Liver (tissue), 9 donors: ENCODE results near the gene WSCD1. TPM values are rescaled to one million over a fixed set of nuclear protein-coding genes. Genes with fewer than 3 reads are reported as not detected.
A peak's percentile ranks its signal among the peaks of the same experiment; 100 is the strongest.

Experiments
- DNase-seq: peaks from one replicate; pipeline ENCODE4 v3.0.0-alpha.2; 2017; ENCODE audit warnings: low spot score
- H3K27ac ChIP-seq, 2 donors: one replicate each; pipeline ENCODE4 v1.7.0; 2013; ENCODE audit warnings: inconsistent platforms in 2 of 2, low read length in 2 of 2, control low read depth in 1 of 2, low read depth in 1 of 2, mild to moderate bottlenecking in 1 of 2
- H3K27me3 ChIP-seq, 4 donors: one replicate each; pipeline versions ENCODE4 v1.6.1 to v1.7.0; 2013; ENCODE audit warnings: low read length in 3 of 4, inconsistent platforms in 1 of 4, mild to moderate bottlenecking in 1 of 4, moderate library complexity in 1 of 4; ENCODE audit not compliant: control insufficient read depth in 4 of 4, insufficient read depth in 4 of 4
- H3K36me3 ChIP-seq, 4 donors: one replicate each; pipeline versions ENCODE4 v1.6.1 to v1.7.0; 2013; ENCODE audit warnings: low read length in 3 of 4, mild to moderate bottlenecking in 3 of 4, low read depth in 1 of 4, moderate library complexity in 1 of 4; ENCODE audit not compliant: control insufficient read depth in 4 of 4, insufficient read depth in 3 of 4
- H3K4me1 ChIP-seq, 4 donors: one replicate each; pipeline versions ENCODE4 v1.6.1 to v1.7.0; 2013; ENCODE audit warnings: low read length in 3 of 4, mild to moderate bottlenecking in 3 of 4, moderate library complexity in 1 of 4; ENCODE audit not compliant: control insufficient read depth in 4 of 4, insufficient read depth in 4 of 4
- H3K4me3 ChIP-seq, 3 donors: one replicate each; pipeline versions ENCODE4 v1.6.1 to v1.7.0; 2013; ENCODE audit warnings: low read length in 3 of 3, control low read depth in 1 of 3, low read depth in 1 of 3, mild to moderate bottlenecking in 1 of 3
- H3K9ac ChIP-seq, 2 donors: one replicate each; pipeline ENCODE4 v1.7.0; 2013; ENCODE audit warnings: low read length in 2 of 2, mild to moderate bottlenecking in 2 of 2, moderate library complexity in 2 of 2, control low read depth in 1 of 2, low read depth in 1 of 2
- H3K9me3 ChIP-seq, 4 donors: one replicate each; pipeline versions ENCODE4 v1.6.1 to v1.7.0; 2013; ENCODE audit warnings: low read length in 3 of 4; ENCODE audit not compliant: control insufficient read depth in 4 of 4
- ATF3 ChIP-seq: IDR thresholded peaks from 2 replicates; pipeline ENCODE4 v1.6.1; 2016; ENCODE audit warnings: antibody characterized with exemption
- CTCF ChIP-seq: fragments of 150-350 bp; IDR thresholded peaks from 2 replicates; pipeline ENCODE4 v1.5.1; 2017; ENCODE audit warnings: improper control_type of control experiment, low read depth, low read length; ENCODE audit not compliant: missing input control
- EGR1 ChIP-seq, 2 donors: IDR thresholded peaks; 2 replicates each; pipeline ENCODE4 v1.6.1; 2016 to 2018; ENCODE audit warnings: antibody characterized with exemption in 2 of 2, low read depth in 2 of 2
- FOXA1 ChIP-seq: IDR thresholded peaks from 2 replicates; pipeline ENCODE4 v1.6.1; 2016; ENCODE audit warnings: antibody characterized with exemption
- FOXA2 ChIP-seq: IDR thresholded peaks from 2 replicates; pipeline ENCODE4 v1.6.1; 2016; ENCODE audit warnings: antibody characterized with exemption
- GABPA ChIP-seq, 2 donors: IDR thresholded peaks in 1 of 2; conservative IDR thresholded peaks in 1 of 2; 2 replicates each; pipeline ENCODE4 v1.6.1; 2016; ENCODE audit warnings: antibody characterized with exemption in 2 of 2, mild to moderate bottlenecking in 1 of 2, moderate library complexity in 1 of 2
- HNF4A ChIP-seq, 2 donors: conservative IDR thresholded peaks; 2 replicates each; pipeline ENCODE4 v1.6.1; 2016; ENCODE audit warnings: antibody characterized with exemption in 2 of 2, mild to moderate bottlenecking in 2 of 2
- JUND ChIP-seq, 2 donors: IDR thresholded peaks; 2 replicates each; pipeline ENCODE4 v1.6.1; 2016; ENCODE audit warnings: antibody characterized with exemption in 2 of 2
- MAX ChIP-seq: IDR thresholded peaks from 2 replicates; pipeline ENCODE4 v1.6.1; 2016; ENCODE audit warnings: antibody characterized with exemption
- NR2F2 ChIP-seq: IDR thresholded peaks from 2 replicates; pipeline ENCODE4 v1.6.1; 2016; ENCODE audit warnings: antibody characterized with exemption
- RAD21 ChIP-seq, 2 donors: IDR thresholded peaks; 2 replicates each; pipeline ENCODE4 v1.6.1; 2016; ENCODE audit warnings: antibody characterized with exemption in 2 of 2, mild to moderate bottlenecking in 2 of 2
- REST ChIP-seq: IDR thresholded peaks from 2 replicates; pipeline ENCODE4 v1.6.1; 2016; ENCODE audit warnings: antibody characterized with exemption, mild to moderate bottlenecking
- RXRA ChIP-seq, 2 donors: IDR thresholded peaks; 2 replicates each; pipeline ENCODE4 v1.6.1; 2017 to 2018; ENCODE audit warnings: antibody characterized with exemption in 2 of 2, mild to moderate bottlenecking in 1 of 2
- SP1 ChIP-seq: IDR thresholded peaks from 2 replicates; pipeline ENCODE4 v1.6.1; 2018; ENCODE audit warnings: antibody characterized with exemption, mild to moderate bottlenecking
- TAF1 ChIP-seq: conservative IDR thresholded peaks from 2 replicates; pipeline ENCODE4 v1.6.1; 2016; ENCODE audit warnings: antibody characterized with exemption, mild to moderate bottlenecking
- YY1 ChIP-seq: IDR thresholded peaks from 2 replicates; pipeline ENCODE4 v1.6.1; 2016; ENCODE audit warnings: antibody characterized with exemption, mild to moderate bottlenecking
- WGBS: extraction: QIAGEN DNeasy Blood & Tissue Kit; methylation state at CpG from one replicate; pipeline ENCODE4 v1.1.7; 2013; 5-methylcytosine and 5-hydroxymethylcytosine counted together
- polyA plus RNA-seq, 2 donors: library from polyadenylated mRNA; stranded (reverse) in 1 of 2; unstranded in 1 of 2; fragments of 200-250 nt in 1 of 2; fragments of >200 nt in 1 of 2; fragmentation: Nextera tagmentation in 1 of 2; extraction: Ambion mirVana in 1 of 2; gene quantifications; one replicate each; pipeline versions ENCODE4 v1.2.1 to v1.2.3, GENCODE V29; 2013 to 2015
- total RNA-seq, 2 donors: library from RNA; depleted of rRNA; stranded (reverse); fragments of >200 nt; gene quantifications; one replicate each; pipeline ENCODE4 v1.2.3, GENCODE V29; 2014
- donor health status: healthy.
- donor health status: healthy.
- donor health status: healthy.
- donor health status: healthy.
- donor health status: healthy.

Gene WSCD1
- total and polyA plus RNA-seq, 4 donors, result 0.10 to 3.8 (median 1.3) TPM

- WGBS, result 76% methylated on average over 5 of the region's 5 CpGs
- DNase-seq, result no peak
- H3K36me3 ChIP-seq, result no peaks in the 10 kb centered on the region
- TF ChIP-seq YY1 (no peak), FOXA2 (no peak), EGR1 (IDR thresholded peaks at IDR 0.05; ENCODE audit: low read depth in 2 of 2) (no peak), RAD21 (IDR thresholded peaks at IDR 0.05) (no peak), RXRA (IDR thresholded peaks at IDR 0.05) (no peak), ATF3 (no peak), SP1 (no peak), MAX (no peak), REST (no peak), CTCF (no peak), TAF1 (no peak), FOXA1 (no peak), JUND (IDR thresholded peaks at IDR 0.05) (no peak), HNF4A (conservative IDR thresholded peaks at IDR 0.05) (no peak), GABPA (IDR thresholded peaks at IDR 0.05 in 1 of 2, conservative IDR thresholded peaks at IDR 0.05 in 1 of 2) (no peak)
- no peak overlapping the region for H3K27ac ChIP-seq
- no peaks in the 10 kb centered on the region for H3K9me3 ChIP-seq
- no peak overlapping the region for H3K4me3 ChIP-seq
- peaks cover 0 to 2% (median 0%) of the 10 kb centered on the region in 4 donors for H3K27me3 ChIP-seq
- H3K4me1 ChIP-seq, result peaks cover 0 to 16% (median 8%) of the 10 kb centered on the region in 4 donors
- no peak overlapping the region for H3K9ac ChIP-seq
Observed at GRCh38 chr17:6067060-6067459, 3.1 kb upstream of the WSCD1 start.

GRCh38 chr17:6070430-6070912 is 292 bp downstream of the WSCD1 start:
- Histone ChIP-seq H3K4me3 (peak overlapping the region; percentile 21 to 80 (median 56)), H3K9me3 (no peaks in the 10 kb centered on the region), H3K4me1 (peaks cover 0 to 16% (median 8%) of the 10 kb centered on the region in 4 donors), H3K27me3 (peaks cover 0 to 2% (median 0%) of the 10 kb centered on the region in 4 donors), H3K36me3 (no peaks in the 10 kb centered on the region), H3K27ac (no peak overlapping the region), H3K9ac (no peak overlapping the region)
- 1% methylated on average over 70 of the region's 70 CpGs for WGBS
- no peak for DNase-seq
- TF ChIP-seq NR2F2 (no peak), TAF1 (no peak), FOXA1 (no peak), MAX (no peak), ATF3 (no peak), JUND (IDR thresholded peaks at IDR 0.05) (no peak), FOXA2 (no peak), GABPA (IDR thresholded peaks at IDR 0.05 in 1 of 2, conservative IDR thresholded peaks at IDR 0.05 in 1 of 2) (no peak), REST (no peak), RAD21 (IDR thresholded peaks at IDR 0.05) (no peak)
